HCT116 (cell line): ENCODE results near the gene HMCN2. TPM values are rescaled to one million over a fixed set of nuclear protein-coding genes. Genes with fewer than 3 reads are reported as not detected.

ENCODE experiments used
- ATAC-seq: fragments of 200-7000 bp; cut with Tn5 transposase; 2 replicates; pipeline ENCODE4 v1.9.1; 2020; ENCODE audit warnings: mild to moderate bottlenecking, moderate library complexity
- BruUV-seq: library from RNA; stranded (reverse); fragments of 400-500 nt; replicated peaks from 2 replicates; lab custom pipeline; 2021; lab: Mats Ljungman, UMichigan
- CTCF ChIA-PET: fragments of 300-600 bp; sonication (Branson Sonifier 250); formaldehyde crosslinking; loops from one replicate; lab custom pipeline; 2021; ENCODE audit warnings: antibody characterized with exemption; lab: Charles Lee
- POLR2A ChIA-PET: fragments of 300-600, 350-600 bp; sonication (Branson Sonifier 250); formaldehyde crosslinking; loops from one replicate; lab custom pipeline; 2021; ENCODE audit warnings: antibody characterized with exemption; lab: Charles Lee
- RAD21 ChIA-PET, 2 experiments: fragments of 300-600 bp; sonication (Branson Sonifier 250); formaldehyde crosslinking; loops; one replicate each; lab custom pipeline; 2023; ENCODE audit warnings: low total read pairs in 2 of 2; ENCODE audit not compliant: uncharacterized antibody in 2 of 2, unreplicated experiment in 2 of 2, low non-redundant PET in 1 of 2; lab: Charles Lee
- DNase-seq: peaks from one replicate; pipeline ENCODE4 v3.0.0-alpha.2; 2010; ENCODE audit warnings: low read depth, low spot score
- H2AFZ ChIP-seq: fragments of 200-600 bp; shearing (Covaris generic), sonication (generic); 2 replicates; pipeline ENCODE4 v1.6.1; 2017; ENCODE audit warnings: low read depth, mixed run types, mixed read lengths, antibody characterized with exemption, low read length; ENCODE audit not compliant: poor library complexity, severe bottlenecking
- H3K27ac ChIP-seq: 2 replicates; pipeline ENCODE4 v1.5.1; 2012; ENCODE audit warnings: low read depth, low read length
- H3K27me3 ChIP-seq: fragments of 200-600 bp; sonication (generic); 2 replicates; pipeline ENCODE4 v1.6.1; 2016; ENCODE audit warnings: mixed run types, low read length, mixed read lengths; ENCODE audit not compliant: insufficient read depth
- H3K36me3 ChIP-seq, 2 experiments: fragments of 200-500 bp in 1 of 2; fragments of 200-600 bp in 1 of 2; sonication (Bioruptor generic) in 1 of 2; sonication (generic) in 1 of 2; 2 replicates each; pipeline versions ENCODE4 v1.5.1 to v1.6.1; 2014 to 2016; ENCODE audit warnings: low read length in 2 of 2, inconsistent platforms in 1 of 2, mixed read lengths in 1 of 2, mixed run types in 1 of 2; ENCODE audit not compliant: insufficient read depth in 2 of 2, control insufficient read depth in 1 of 2
- H3K4me1 ChIP-seq, 2 experiments: fragments of 200-600 bp in 1 of 2; sonication (generic) in 1 of 2; 2 replicates each; pipeline versions ENCODE4 v1.5.1 to v1.6.1; 2012 to 2017; ENCODE audit warnings: low read length in 2 of 2, inconsistent platforms in 1 of 2, mild to moderate bottlenecking in 1 of 2, mixed read lengths in 1 of 2, mixed run types in 1 of 2, moderate library complexity in 1 of 2; ENCODE audit not compliant: insufficient read depth in 2 of 2, control insufficient read depth in 1 of 2
- H3K4me2 ChIP-seq: fragments of 200-600 bp; sonication (generic); 2 replicates; pipeline ENCODE4 v1.6.1; 2017; ENCODE audit warnings: mixed run types, low read length, mixed read lengths
- H3K4me3 ChIP-seq, 2 experiments: fragments of 200-600 bp in 1 of 2; sonication (generic) in 1 of 2; replicated peaks in 1 of 2; 2 replicates each; pipeline ENCODE4 v1.5.1; 2011 to 2016; ENCODE audit warnings: low read length in 2 of 2, control low read depth in 1 of 2, low read depth in 1 of 2, mild to moderate bottlenecking in 1 of 2, mixed read lengths in 1 of 2, mixed run types in 1 of 2
- H3K79me2 ChIP-seq: fragments of 200-600 bp; sonication (generic); 2 replicates; pipeline ENCODE4 v1.6.1; 2017; ENCODE audit warnings: mild to moderate bottlenecking, mixed run types, low read length, moderate library complexity, mixed read lengths; ENCODE audit not compliant: insufficient read depth
- H3K9ac ChIP-seq: fragments of 200-600 bp; sonication (generic); 2 replicates; pipeline ENCODE4 v1.6.1; 2016; ENCODE audit warnings: low read length, mixed read lengths
- H3K9me2 ChIP-seq: fragments of 200-600 bp; sonication (generic), shearing (Covaris generic); 2 replicates; pipeline ENCODE4 v1.6.1; 2017; ENCODE audit warnings: mixed run types, mild to moderate bottlenecking, moderate library complexity; ENCODE audit not compliant: insufficient read depth
- H3K9me3 ChIP-seq, 2 experiments: fragments of 200-500 bp in 1 of 2; fragments of 200-600 bp in 1 of 2; sonication (Bioruptor generic) in 1 of 2; sonication (generic) in 1 of 2; 2 replicates each; pipeline ENCODE4 v1.6.1; 2014 to 2017; ENCODE audit warnings: low read length in 2 of 2, mixed read lengths in 2 of 2, inconsistent platforms in 1 of 2, low read depth in 1 of 2, mild to moderate bottlenecking in 1 of 2, mixed run types in 1 of 2, moderate library complexity in 1 of 2; ENCODE audit not compliant: control insufficient read depth in 1 of 2, insufficient read depth in 1 of 2
- H4K20me1 ChIP-seq: fragments of 200-600 bp; sonication (generic), shearing (Covaris generic); 2 replicates; pipeline ENCODE4 v1.6.1; 2017; ENCODE audit warnings: mixed run types, mild to moderate bottlenecking, moderate library complexity; ENCODE audit not compliant: insufficient read depth
- ATF3 ChIP-seq: IDR thresholded peaks from 2 replicates; pipeline ENCODE4 v1.6.1; 2012
- CBX3 ChIP-seq: IDR thresholded peaks from 2 replicates; pipeline ENCODE4 v1.6.1; 2012; ENCODE audit warnings: low read depth
- CEBPB ChIP-seq: IDR thresholded peaks from 2 replicates; pipeline ENCODE4 v1.6.1; 2012; ENCODE audit warnings: low read depth
- EZH2 ChIP-seq: fragments of 200-600 bp; sonication (generic); IDR thresholded peaks from 2 replicates; pipeline ENCODE4 v1.6.1; 2017; ENCODE audit warnings: antibody characterized with exemption, mixed run types
- EZH2phosphoT487 ChIP-seq: fragments of 200-600 bp; IDR thresholded peaks from 2 replicates; pipeline ENCODE4 v1.6.1; 2018; ENCODE audit warnings: antibody characterized with exemption, borderline replicate concordance
- JUND ChIP-seq: IDR thresholded peaks from 2 replicates; pipeline ENCODE4 v1.6.1; 2012
- POLR2AphosphoS5 ChIP-seq: IDR thresholded peaks from 2 replicates; pipeline ENCODE4 v1.6.1; 2011; ENCODE audit warnings: mild to moderate bottlenecking, low read depth, low read length, moderate library complexity
- RAD21 ChIP-seq: IDR thresholded peaks from 2 replicates; pipeline ENCODE4 v1.6.1; 2012; ENCODE audit warnings: low read depth, mild to moderate bottlenecking
- SIN3A ChIP-seq: IDR thresholded peaks from 2 replicates; pipeline ENCODE4 v1.6.1; 2012; ENCODE audit warnings: low read depth
- SP1 ChIP-seq: IDR thresholded peaks from 2 replicates; pipeline ENCODE4 v1.6.1; 2012; ENCODE audit warnings: low read depth
- TCF7L2 ChIP-seq: IDR thresholded peaks from 2 replicates; pipeline ENCODE4 v1.7.0; 2011; ENCODE audit warnings: borderline replicate concordance, inconsistent platforms; ENCODE audit not compliant: insufficient read depth, insufficient read length; ENCODE audit errors: extremely low read depth
- ZBTB33 ChIP-seq: IDR thresholded peaks from 2 replicates; pipeline ENCODE4 v1.6.1; 2011; ENCODE audit warnings: mild to moderate bottlenecking, low read length, moderate library complexity; ENCODE audit not compliant: insufficient replicate concordance; ENCODE audit errors: extremely low read depth
- intact Hi-C: fragments of 100-400 bp; cut with micrococcal nuclease; formaldehyde crosslinking; loops from 2 replicates; pipeline ENCODE4 v1.10.0; 2022
- total RNA-seq: library from RNA; stranded (reverse); gene quantifications from one replicate; pipeline ENCODE4 v1.2.1, GENCODE V29; 2021; ENCODE audit not compliant: unreplicated experiment

HMCN2 gene
- total RNA-seq, 1 experiment from 2014 or later = 0.22 TPM

- no peak for TF ChIP-seq TCF7L2
- TF ChIP-seq CBX3 = no peak
- TF ChIP-seq EZH2 = no peak
- no peak for TF ChIP-seq RAD21
- TF ChIP-seq JUND = no peak
- no peak for TF ChIP-seq CEBPB
- TF ChIP-seq SP1 = no peak
- TF ChIP-seq ZBTB33 = no peak
- no peak for TF ChIP-seq ATF3
- no peak for TF ChIP-seq POLR2AphosphoS5
- no peak for TF ChIP-seq SIN3A
- no peak for TF ChIP-seq EZH2phosphoT487
- intact Hi-C loops = no loop called here
- Histone ChIP-seq H3K4me2 (no peak overlapping the region), H3K79me2 (no peaks in the 10 kb centered on the region), H3K4me1 (peaks cover 8 to 10% of the 10 kb centered on the region in 2 experiments; a peak in 2 of 4 replicates), H3K9me3 (no peaks in the 10 kb centered on the region), H4K20me1 (no peaks in the 10 kb centered on the region), H3K27ac (no peak overlapping the region), H3K27me3 (no peaks in the 10 kb centered on the region), H3K36me3 (no peaks in the 10 kb centered on the region), H2AFZ (no peak overlapping the region), H3K9ac (no peak overlapping the region), H3K9me2 (no peaks in the 10 kb centered on the region), H3K4me3 (no peak overlapping the region)
- no peak for ATAC-seq
- ChIA-PET RAD21 (no interaction called here), POLR2A (no interaction called here), CTCF (no interaction called here)
- no peak for DNase-seq
- BruUV-seq = no TSS peak
Observed at GRCh38 chr9:130414910-130415746, 149.6 kb downstream of the HMCN2 start.
